H1 (cell line): Measurements from ENCODE around the gene CCDC127. TPM values are rescaled to one million over a fixed set of nuclear protein-coding genes. Genes with fewer than 3 reads are reported as not detected.

Experiments used
- ATF3 ChIP-seq: IDR thresholded peaks from 2 replicates; pipeline ENCODE4 v1.6.1; 2011; ENCODE audit warnings: low read depth, mild to moderate bottlenecking, low read length; ENCODE audit not compliant: insufficient read depth
- CHD7 ChIP-seq: fragments of 300-600 bp; sonication (generic); IDR thresholded peaks from 2 replicates; pipeline ENCODE4 v1.7.1; 2012; ENCODE audit warnings: low read length, moderate library complexity, mild to moderate bottlenecking, inconsistent platforms; ENCODE audit not compliant: insufficient replicate concordance
- GABPA ChIP-seq: IDR thresholded peaks from 2 replicates; pipeline ENCODE4 v1.6.1; 2011; ENCODE audit warnings: mild to moderate bottlenecking, low read length, moderate library complexity, borderline replicate concordance; ENCODE audit not compliant: insufficient read depth
- SAP30 ChIP-seq: fragments of 300-600 bp; sonication (generic); IDR thresholded peaks from 2 replicates; pipeline ENCODE4 v1.7.1; 2012; ENCODE audit warnings: low read length, moderate library complexity, mild to moderate bottlenecking, inconsistent platforms; ENCODE audit not compliant: insufficient read depth, insufficient replicate concordance
- SIX5 ChIP-seq: IDR thresholded peaks from 2 replicates; pipeline ENCODE4 v1.6.1; 2011; ENCODE audit warnings: mild to moderate bottlenecking, low read depth, low read length
- SP1 ChIP-seq: IDR thresholded peaks from 2 replicates; pipeline ENCODE4 v1.6.1; 2011; ENCODE audit warnings: low read depth, low read length
- SP2 ChIP-seq: IDR thresholded peaks from 2 replicates; pipeline ENCODE4 v1.6.1; 2012; ENCODE audit warnings: mild to moderate bottlenecking, low read length, inconsistent platforms
- USF2 ChIP-seq: IDR thresholded peaks from 2 replicates; pipeline ENCODE4 v1.6.1; 2011; ENCODE audit warnings: low read length, improper control_type of control experiment
- YY1 ChIP-seq: IDR thresholded peaks from 2 replicates; pipeline ENCODE4 v1.6.1; 2011; ENCODE audit warnings: low read depth, mild to moderate bottlenecking, low read length
- polyA plus RNA-seq, 7 experiments: library from polyadenylated mRNA; depleted of rRNA in 3 of 7; stranded (reverse) in 5 of 7; unstranded in 2 of 7; fragments of >200 nt in 5 of 7; fragments of 200-250 nt in 2 of 7; gene quantifications; 1 replicate in 5 of 7; 2 replicates in 1 of 7; 4 replicates in 1 of 7; pipeline versions ENCODE4 v1.2.1 to v1.2.3, GENCODE V29; 2011 to 2013; ENCODE audit warnings: missing spikeins in 2 of 7, mixed read lengths in 2 of 7
- total RNA-seq: library from RNA; stranded (reverse); fragmentation: NEBNext Ultra II Directional; extraction: Animal tissue kit (Norgen Biotek cat#: 25700); gene quantifications from 2 replicates; pipeline ENCODE4 v1.2.1, GENCODE V29; 2021

Gene CCDC127
- total and polyA plus RNA-seq, 2 of the 8 experiments (the other 6 are each of a cell fraction or from before 2014, with no cell fraction given), result 2.9 to 8.0 TPM

- TF ChIP-seq CHD7, result no peak
- TF ChIP-seq SP1, result no peak
- no peak for TF ChIP-seq SAP30
- no peak for TF ChIP-seq USF2
- no peak for TF ChIP-seq GABPA
- no peak for TF ChIP-seq ATF3
- TF ChIP-seq SIX5, result no peak
- TF ChIP-seq SP2, result no peak
- TF ChIP-seq YY1, result no peak
These were observed 12.8 kb upstream of the CCDC127 start (continued) for GRCh38 chr5:230711-231110.
